OCI-M2 (cell line): ENCODE data around the gene SPINK9.

ENCODE experiments used
- DNase-seq: peaks from one replicate; lab custom pipeline; 2025; ENCODE audit not compliant: unreplicated experiment; lab: John Stamatoyannopoulos, UW

SPINK9 gene

GRCh38 chr5:148364343-148364742 is 29.0 kb downstream of the SPINK9 start:
- no peak for DNase-seq

DNA sequence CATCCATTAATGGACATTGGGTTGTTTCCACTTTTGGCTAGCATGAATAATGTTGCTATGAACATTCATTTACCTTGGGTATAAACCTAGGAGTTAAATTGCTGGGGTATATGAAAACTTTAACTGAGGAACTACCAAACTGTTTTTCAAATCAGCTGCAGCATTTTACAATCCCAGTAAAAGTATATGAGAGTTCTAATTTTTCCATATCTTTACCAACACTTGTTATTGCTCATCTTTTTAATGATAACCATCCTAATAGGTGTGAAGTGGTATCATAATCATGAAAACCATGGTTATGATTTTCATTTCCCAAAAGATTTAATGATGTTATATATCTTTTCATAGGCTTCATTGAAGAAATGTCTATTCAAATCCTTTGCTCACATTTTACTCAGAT is 32.9 kb downstream of the SPINK9 start:
- DNase-seq = no peak

- no peak for DNase-seq
Observed at GRCh38 chr5:148372166-148372725, 36.9 kb downstream of the SPINK9 start.

- no peak for DNase-seq
Observed at GRCh38 chr5:148372893-148373292, 37.5 kb downstream of the SPINK9 start.

DNA sequence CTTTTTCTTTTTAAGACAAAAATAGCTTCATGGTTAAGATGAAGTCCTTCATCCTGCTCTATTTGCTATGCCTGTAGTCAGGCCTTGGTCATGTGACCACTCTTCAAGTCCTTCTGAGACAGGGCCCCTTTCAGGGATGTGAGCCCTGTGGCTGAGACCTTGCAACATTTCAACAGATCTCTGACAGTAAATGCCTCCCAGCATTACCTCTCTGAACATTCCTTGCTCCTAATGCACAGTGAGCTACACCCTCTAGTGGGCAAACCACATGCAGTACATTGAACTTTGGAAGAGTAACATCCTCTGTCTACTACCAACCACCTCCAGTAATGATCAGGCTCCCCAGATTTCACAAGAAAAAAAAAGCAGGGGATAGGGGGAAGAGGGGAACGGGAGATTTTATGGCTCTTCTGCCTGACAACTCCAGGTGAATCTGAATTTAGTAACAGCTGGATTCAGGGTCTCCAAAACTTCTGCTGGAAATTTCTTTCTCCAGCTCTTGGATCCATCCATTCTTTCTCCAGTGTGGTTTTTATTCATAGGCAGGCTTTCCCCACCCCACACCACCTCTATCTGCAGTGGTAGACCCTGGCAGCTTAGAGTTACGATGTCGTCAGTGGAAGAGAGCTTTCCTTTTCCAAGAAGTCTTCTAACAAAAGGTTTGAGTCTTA is 39.5 kb downstream of the SPINK9 start:
- no peak for DNase-seq

- no peak for DNase-seq
Observed at GRCh38 chr5:148376198-148376597, 40.8 kb downstream of the SPINK9 start.

DNA sequence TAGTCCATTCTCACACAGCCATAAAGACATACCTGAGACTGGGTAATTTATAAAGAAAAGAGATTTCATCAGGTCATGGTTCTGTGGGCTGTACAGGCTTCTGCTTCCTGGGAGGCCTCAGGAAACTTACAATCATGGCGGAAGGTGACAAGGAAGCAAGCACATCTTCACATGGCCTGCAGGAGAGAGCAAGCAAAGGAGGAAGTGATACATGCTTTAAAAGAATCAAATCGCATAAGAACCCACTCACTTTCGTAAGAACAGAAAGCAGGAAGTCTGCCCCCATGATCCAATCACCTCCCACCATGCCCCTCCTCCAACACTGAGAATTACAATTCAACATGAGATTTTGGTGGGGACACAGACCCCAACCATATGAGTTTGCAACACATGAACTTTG is 43.3 kb downstream of the SPINK9 start:
- no peak for DNase-seq

DNA sequence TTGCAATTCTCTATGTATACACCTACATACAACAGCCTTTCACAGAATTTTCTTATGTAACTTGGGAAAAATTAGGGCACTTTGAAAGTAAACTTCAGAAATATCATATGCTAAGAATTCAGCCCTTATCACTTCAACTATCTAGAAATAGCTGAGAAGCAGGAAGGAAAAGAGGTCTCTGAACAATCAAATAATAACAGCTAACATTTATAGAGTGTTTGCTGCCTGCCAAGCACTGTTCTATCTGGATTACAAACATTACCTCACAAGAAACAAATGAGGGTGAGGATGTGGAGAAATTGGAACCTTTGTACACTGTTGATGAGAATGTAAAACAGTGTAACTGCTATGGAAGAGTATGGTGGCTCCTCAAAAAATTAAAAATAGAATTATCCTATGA is 44.0 kb downstream of the SPINK9 start:
- DNase-seq = no peak

DNA sequence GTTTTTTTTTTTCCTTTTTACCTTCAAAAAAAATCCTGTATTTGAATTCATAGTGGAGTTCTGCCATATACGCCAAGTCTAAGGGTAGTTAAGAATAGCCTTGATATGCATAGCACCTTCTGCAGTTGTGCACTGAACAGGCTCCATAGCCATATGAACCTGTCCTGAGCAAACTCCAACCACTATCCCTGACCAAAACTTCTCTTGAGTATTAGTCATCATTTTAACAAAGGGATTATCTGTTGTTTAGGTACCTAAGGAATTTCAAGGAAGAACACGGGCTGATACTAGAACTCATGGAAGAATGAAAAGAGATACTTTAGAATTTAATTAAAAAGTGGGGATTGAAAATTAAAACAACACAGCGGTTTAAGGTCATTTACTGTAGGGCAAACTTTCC is 46.5 kb downstream of the SPINK9 start:
- DNase-seq = no peak

DNA sequence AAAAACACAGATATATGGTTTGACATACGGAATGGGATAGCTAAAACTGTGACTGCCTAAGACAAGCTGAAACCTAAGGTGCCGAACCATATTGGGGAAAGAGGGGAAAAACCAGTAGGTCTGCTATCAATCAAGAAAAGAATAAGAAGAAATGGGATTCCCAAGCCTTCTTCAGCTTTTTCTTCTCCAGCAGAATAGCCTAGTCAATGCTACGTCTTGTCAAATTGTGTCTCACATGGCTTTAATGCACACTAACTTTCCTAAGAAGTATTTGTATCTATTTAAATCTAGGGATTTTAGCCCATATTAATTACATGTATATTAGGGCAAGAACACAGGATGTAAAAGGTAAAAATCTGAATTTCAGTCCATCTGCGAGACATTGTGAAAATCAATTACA is 47.6 kb downstream of the SPINK9 start:
- no peak for DNase-seq

DNA sequence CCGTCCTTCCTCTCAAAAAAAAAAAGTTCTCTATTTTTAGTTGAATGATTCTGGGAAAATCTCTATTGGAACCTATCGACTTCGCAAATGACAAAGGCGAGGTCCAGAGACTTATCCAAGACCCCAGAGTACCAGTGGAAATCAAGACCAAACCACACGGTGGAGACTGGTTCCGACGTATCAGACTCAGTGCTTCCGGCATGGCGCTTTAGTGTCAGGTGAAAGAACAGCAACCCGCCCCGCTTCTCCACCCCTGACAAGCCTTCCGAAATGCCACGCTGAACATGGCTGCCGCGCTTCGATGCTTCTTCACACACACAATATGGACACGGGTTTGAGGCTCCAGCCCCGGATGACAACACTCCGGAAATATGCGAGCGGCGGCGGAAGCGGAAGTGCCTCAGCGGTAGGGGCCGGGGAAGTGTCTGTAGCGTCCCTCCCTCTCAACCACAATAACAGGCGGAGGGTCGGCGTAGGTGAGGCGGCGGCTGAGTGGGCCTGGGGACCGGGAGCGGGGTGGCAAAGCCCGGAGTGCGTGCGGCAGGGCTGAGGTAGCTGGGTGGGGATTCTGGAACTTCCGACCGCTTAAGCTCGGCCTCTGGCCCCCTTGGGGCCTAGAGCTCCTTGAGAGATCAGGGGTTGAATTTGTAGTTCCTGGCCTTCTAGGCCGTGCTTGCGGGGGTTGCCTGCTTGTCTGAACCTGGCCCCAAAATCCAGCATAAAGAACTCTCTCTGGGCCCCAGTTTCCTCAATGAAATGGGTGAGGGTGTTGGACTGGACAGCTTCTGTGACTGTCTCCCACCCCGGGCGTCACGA is 48.4 kb downstream of the SPINK9 start, which contains the start of gene FBXO38:
FBXO38 (plus strand) TSS at position 395 of the 816 bp plus-strand sequence. CDS start 10,819 bp downstream, outside the sequence.
- peak; percentile 25 for DNase-seq

DNA sequence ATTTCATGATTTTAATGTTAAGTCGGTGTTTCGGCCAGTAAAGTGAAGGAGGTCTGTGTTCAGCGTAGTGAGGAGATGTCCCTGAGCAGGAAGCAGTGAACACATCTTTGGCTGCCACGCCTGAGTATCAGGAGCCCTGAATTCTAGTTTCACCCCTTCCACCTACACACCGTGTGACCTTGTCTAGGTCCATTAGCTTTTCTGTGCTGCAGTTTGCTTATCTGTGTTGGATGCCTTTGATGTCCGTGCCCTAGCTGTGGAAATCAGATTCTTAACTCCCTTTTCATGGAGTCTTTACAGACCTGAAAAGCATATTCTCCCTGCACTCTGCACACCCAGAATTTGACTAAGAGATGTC is 49.0 kb downstream of the SPINK9 start:
- DNase-seq = no peak

GRCh38 chr5:148385094-148385493 is 49.7 kb downstream of the SPINK9 start:
- no peak for DNase-seq

DNA sequence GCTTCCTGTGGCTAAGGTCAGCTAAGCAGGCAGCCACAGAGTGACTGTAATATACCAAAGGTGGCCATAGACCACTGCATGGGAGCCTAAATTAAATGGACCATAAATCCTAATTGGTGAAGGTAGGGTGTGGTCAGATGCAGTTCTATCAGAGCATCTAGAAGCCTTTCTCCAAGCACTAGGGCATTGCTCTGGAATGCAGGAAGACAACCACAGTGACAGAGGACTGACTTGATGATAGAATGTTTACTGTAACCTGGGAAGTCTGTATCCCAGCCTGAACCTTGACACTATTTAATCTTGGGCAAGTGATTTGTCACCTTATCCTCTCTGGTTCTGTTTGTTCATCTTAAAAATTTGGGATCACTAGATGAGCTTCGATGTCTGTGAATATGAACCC is 50.7 kb downstream of the SPINK9 start:
- DNase-seq = no peak

DNA sequence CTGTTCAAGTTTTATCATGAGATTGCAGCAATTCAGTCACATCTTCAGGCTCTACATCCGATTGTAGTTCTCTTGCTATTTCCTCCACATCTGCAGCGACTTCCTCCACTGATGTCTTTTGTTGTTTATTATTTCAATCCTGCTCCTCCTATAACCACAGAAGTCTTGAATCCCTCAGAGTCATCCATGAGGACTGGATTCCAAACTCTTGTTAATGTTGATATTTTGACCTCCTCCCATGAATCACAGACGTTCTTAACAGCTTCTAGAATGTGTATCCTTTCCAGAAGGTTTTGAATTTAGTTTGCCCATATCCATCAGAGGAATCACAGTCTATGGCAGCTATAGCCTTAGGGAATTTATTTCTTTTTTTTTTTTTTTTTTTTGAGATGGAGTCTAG is 52.0 kb downstream of the SPINK9 start:
- no peak for DNase-seq

DNA sequence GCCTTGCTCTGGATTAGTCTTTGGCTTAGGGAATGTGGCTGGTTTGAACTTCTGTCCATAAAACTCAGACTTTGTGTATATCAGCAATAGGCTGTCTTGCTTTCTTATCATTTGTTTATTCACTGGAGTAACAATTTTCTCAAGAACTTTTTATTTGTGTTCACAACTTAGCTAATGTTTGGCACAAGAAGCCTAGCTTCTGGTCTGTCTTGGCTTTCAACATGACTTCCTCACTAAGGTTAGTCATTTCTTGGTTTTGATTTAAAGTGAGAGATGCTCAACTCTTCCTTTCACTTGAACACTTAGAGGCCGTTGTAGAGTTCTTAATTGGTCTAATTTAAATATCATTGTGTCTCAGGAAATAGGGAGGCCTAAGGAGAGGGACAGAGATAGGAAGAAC is 53.3 kb downstream of the SPINK9 start:
- DNase-seq = no peak
